PFSK-1 (cell line): ENCODE results near the gene IMMP1L.

Source experiments
- FOXP2 ChIP-seq: optimal IDR thresholded peaks from 2 replicates; pipeline ENCODE3; 2011; ENCODE audit warnings: borderline replicate concordance, control low read depth, inconsistent platforms; ENCODE audit not compliant: insufficient read depth; ENCODE audit errors: extremely low read length, extremely low read depth
- POLR2AphosphoS5 ChIP-seq: IDR thresholded peaks from 2 replicates; pipeline ENCODE4 v1.6.1; 2012; ENCODE audit warnings: low read depth, mild to moderate bottlenecking, control low read depth, low read length, moderate library complexity
- SIN3A ChIP-seq: IDR thresholded peaks from 2 replicates; pipeline ENCODE4 v1.6.1; 2012; ENCODE audit warnings: mild to moderate bottlenecking, low read length, moderate library complexity, borderline replicate concordance; ENCODE audit not compliant: insufficient read depth
- TAF1 ChIP-seq: IDR thresholded peaks from 2 replicates; pipeline ENCODE4 v1.6.1; 2012; ENCODE audit warnings: low read length, control low read depth, borderline replicate concordance; ENCODE audit not compliant: insufficient read depth
- TF ChIP-seq, protein P1 (sequence below), 2 experiments: IDR thresholded peaks; 2 replicates each; pipeline versions ENCODE4 v1.6.1 to v1.8.0; 2011 to 2012; ENCODE audit warnings: low read depth in 2 of 2, low read length in 2 of 2, control low read depth in 1 of 2, inconsistent platforms in 1 of 2, mild to moderate bottlenecking in 1 of 2, moderate library complexity in 1 of 2; ENCODE audit not compliant: insufficient read depth in 1 of 2

The IMMP1L gene

DNA sequence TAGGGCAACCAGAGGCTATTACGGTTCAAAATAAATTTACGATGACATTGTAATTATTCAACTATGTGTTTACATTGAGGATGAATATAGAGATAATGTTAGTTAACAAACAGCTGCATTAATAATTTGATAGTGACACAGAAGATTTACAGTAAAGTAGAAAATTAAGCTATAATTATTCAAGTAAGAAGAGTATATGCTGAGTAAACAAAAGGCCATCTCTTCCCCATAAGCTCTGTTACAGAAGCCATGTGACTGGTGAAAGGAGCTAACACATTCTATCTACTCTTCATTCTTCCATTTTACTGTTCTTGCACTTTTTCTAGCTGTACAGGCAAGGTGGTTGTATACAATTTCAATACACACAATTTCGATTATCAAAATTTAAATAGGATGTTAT, 54.2 kb downstream of the IMMP1L start:
- TF ChIP-seq, protein P1, sequence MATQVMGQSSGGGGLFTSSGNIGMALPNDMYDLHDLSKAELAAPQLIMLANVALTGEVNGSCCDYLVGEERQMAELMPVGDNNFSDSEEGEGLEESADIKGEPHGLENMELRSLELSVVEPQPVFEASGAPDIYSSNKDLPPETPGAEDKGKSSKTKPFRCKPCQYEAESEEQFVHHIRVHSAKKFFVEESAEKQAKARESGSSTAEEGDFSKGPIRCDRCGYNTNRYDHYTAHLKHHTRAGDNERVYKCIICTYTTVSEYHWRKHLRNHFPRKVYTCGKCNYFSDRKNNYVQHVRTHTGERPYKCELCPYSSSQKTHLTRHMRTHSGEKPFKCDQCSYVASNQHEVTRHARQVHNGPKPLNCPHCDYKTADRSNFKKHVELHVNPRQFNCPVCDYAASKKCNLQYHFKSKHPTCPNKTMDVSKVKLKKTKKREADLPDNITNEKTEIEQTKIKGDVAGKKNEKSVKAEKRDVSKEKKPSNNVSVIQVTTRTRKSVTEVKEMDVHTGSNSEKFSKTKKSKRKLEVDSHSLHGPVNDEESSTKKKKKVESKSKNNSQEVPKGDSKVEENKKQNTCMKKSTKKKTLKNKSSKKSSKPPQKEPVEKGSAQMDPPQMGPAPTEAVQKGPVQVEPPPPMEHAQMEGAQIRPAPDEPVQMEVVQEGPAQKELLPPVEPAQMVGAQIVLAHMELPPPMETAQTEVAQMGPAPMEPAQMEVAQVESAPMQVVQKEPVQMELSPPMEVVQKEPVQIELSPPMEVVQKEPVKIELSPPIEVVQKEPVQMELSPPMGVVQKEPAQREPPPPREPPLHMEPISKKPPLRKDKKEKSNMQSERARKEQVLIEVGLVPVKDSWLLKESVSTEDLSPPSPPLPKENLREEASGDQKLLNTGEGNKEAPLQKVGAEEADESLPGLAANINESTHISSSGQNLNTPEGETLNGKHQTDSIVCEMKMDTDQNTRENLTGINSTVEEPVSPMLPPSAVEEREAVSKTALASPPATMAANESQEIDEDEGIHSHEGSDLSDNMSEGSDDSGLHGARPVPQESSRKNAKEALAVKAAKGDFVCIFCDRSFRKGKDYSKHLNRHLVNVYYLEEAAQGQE (IDR thresholded peaks at IDR 0.05; ENCODE audit: insufficient read depth in 1 of 2, low read depth in 2 of 2, low read length in 2 of 2) = no peak
- no peak for TF ChIP-seq FOXP2
- no peak for TF ChIP-seq POLR2AphosphoS5
- no peak for TF ChIP-seq TAF1
- no peak for TF ChIP-seq SIN3A

DNA sequence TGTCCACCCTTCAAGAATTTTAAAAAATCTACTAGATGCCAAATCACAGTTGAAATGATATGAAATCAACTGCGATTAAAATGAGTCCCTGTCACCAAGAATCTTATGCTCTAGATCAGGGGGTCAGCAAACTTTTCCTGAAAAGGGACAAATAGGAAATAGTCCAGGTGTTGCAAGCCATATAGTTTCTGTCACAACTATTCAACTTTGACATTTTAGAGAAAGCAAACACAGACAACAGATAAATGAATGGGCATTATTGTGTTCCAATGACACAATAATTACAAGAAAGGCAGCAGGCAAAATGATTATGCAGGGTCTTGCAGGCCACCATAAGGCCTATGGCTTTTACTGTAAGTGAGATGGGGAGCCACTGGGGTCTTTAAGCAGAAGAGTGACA, 58.6 kb downstream of the IMMP1L start:
- TF ChIP-seq POLR2AphosphoS5 = no peak
- TF ChIP-seq SIN3A = no peak
- TF ChIP-seq, protein P1 (IDR thresholded peaks at IDR 0.05; ENCODE audit: insufficient read depth in 1 of 2, low read depth in 2 of 2, low read length in 2 of 2) = no peak
- no peak for TF ChIP-seq FOXP2
- TF ChIP-seq TAF1 = no peak

GRCh38 chr11:31449040-31449439, 60.4 kb downstream of the IMMP1L start:
- no peak for TF ChIP-seq SIN3A
- no peak for TF ChIP-seq POLR2AphosphoS5

DNA sequence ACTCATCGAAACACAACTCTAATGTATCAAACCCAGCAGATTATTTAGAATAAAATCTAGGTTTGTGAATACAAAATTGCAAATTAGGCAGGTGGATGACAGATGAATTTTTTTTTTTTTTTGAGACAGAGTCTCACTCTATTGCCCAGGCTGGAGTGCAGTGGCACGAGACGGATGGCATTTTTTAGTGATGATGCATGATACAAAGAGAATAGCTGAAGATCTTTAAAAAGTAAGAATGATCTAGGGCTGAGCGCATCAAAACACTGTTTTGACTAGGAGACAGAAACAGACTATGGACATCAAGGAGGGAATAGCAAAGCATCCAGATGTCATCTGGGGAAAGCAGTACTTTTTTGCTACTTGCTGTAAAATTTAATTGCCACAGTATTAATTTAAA, 63.8 kb downstream of the IMMP1L start:
- TF ChIP-seq, protein P1 (IDR thresholded peaks at IDR 0.05; ENCODE audit: insufficient read depth in 1 of 2, low read depth in 2 of 2, low read length in 2 of 2) = no peak
- no peak for TF ChIP-seq FOXP2

DNA sequence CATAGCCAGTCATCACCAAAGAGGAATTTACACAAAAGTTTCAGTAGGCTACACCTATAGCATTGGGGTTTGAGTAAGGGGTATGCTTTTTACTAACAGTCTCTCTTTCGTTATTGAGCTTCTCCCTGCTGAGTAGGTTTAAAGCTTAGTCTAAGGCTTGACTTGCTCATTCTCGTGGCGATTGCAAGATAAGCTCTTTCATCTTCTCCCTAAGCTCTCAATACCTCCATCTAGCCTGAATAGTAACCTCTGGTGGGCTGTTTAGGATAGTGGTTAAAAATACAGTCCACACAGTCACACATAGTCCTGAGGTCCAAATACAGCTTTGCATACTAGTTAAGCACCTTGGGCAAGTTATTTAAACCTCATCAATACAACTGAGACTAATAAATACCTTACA, 65.6 kb downstream of the IMMP1L start:
- TF ChIP-seq TAF1 (no peak), SIN3A (no peak), POLR2AphosphoS5 (no peak), FOXP2 (no peak)
- TF ChIP-seq, protein P1 (IDR thresholded peaks at IDR 0.05; ENCODE audit: insufficient read depth in 1 of 2, low read depth in 2 of 2, low read length in 2 of 2) = no peak
